ENCODE measurements around the gene HDX. TPM values are rescaled to one million over a fixed set of nuclear protein-coding genes. Genes with fewer than 3 reads are reported as not detected.
A peak's percentile ranks its signal among the peaks of the same experiment; 100 is the strongest.
"Not testable (repeated sequence)": the region's sequence is repeated elsewhere in the genome, so short reads cannot be mapped to it uniquely, and the experiment has no call there.

The HDX gene, protein sequence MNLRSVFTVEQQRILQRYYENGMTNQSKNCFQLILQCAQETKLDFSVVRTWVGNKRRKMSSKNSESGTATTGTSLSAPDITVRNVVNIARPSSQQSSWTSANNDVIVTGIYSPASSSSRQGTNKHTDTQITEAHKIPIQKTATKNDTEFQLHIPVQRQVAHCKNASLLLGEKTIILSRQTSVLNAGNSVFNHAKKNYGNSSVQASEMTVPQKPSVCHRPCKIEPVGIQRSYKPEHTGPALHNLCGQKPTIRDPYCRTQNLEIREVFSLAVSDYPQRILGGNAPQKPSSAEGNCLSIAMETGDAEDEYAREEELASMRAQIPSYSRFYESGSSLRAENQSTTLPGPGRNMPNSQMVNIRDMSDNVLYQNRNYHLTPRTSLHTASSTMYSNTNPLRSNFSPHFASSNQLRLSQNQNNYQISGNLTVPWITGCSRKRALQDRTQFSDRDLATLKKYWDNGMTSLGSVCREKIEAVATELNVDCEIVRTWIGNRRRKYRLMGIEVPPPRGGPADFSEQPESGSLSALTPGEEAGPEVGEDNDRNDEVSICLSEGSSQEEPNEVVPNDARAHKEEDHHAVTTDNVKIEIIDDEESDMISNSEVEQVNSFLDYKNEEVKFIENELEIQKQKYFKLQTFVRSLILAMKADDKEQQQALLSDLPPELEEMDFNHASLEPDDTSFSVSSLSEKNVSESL
- total RNA-seq, result 6.7 TPM

DNA sequence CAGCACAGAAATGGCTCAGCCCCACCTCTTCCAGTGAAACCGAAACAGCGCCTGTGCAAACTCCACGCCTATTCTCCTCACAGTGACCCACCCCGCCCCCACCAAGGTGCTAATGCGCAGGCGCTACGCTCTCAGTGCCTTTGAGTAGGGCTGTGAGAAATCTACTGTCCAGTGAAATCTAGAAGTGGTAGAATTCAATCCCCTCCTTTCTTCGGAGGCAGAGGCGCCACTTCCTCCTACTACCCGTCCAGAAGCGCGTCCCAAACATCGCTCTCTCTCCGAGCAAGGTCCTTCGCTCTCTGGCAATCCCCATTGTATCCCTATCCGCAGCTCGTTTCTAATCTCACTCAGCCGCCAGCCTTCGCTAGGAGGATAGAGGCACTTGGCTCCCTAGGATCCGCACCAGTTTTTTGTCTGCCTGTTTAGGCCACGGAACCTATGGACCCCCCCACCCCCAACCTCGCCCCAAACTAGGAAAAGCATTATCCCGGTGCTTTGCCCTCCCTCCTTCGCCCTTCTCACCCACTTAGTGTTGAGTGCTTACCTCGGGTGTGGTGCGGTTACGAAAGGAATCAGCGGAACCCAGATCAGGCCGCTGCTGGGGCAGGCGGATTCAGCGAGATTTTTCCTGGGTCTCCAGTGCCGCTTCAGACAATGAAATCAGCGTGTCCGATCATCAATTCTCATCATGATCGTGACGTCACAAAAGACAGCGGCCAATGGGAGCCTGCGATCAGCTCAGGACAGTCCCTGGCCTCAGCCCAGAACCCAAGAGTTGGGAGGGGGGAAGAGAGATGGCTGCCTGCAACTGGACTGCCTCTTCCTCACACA lies at the start of gene HDX:
Gene HDX, minus strand, starts transcription at position 656 of the 831 bp plus-strand sequence. CDS start 27,056 bp downstream, outside the sequence.
- DNase-seq, result peak; percentile 94

DNA sequence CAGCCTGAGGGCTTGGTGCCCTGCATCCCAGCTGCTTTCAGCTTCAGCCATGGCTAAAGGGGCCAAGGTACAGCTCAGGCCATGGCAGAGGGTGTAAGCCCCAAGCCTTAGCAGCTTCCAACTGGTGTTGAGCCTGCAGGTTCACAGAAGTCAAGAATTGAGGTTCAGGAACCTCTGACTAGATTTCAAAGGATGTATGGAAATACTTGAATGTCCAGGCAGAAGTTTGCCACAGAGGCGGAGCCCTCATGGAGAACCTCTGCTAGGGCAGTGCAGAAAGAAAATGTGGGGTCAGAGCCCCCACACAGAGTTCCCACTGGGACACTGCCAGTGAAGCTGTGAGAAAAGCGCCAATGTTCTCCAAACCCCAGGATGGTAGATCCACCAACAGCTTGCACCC lies 39.1 kb upstream of the HDX start:
- not testable (repeated sequence) for DNase-seq

DNA sequence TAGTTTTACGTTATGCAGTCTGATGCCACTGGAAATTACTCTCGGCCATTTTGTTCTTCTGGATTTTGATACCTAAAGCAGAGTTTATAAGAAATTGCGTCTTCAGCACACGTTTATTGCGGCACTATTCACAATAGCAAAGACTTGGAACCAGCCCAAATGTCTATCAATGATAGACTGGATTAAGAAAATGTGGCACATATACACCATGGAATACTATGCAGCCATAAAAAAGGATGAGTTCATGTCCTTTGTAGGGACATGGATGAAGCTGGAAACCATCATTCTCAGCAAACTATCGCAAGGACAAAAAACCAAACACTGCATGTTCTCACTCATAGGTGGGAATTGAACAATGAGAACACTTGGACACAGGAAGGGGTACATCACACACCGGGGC lies 35.4 kb upstream of the HDX start:
- not testable (repeated sequence) for DNase-seq

DNA sequence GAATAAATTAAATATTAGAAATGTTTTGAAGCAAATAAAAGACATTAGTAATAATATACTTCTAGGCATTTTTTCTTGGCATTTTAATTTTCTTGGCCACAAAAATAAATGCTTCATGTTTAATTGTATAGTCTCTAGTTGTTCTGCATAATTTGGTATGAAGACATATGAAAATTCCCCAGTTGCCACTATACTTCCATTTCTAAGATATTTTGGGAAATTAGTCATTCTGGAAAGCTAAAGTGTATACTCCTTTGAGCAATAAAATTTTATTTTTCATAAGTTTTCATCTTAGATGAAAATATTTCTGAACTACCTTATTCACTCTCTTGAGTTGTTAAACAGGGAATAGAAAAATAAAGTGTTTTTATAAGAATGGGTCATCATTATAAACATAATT lies 13.8 kb downstream of the HDX start:
- no peak for DNase-seq

DNA sequence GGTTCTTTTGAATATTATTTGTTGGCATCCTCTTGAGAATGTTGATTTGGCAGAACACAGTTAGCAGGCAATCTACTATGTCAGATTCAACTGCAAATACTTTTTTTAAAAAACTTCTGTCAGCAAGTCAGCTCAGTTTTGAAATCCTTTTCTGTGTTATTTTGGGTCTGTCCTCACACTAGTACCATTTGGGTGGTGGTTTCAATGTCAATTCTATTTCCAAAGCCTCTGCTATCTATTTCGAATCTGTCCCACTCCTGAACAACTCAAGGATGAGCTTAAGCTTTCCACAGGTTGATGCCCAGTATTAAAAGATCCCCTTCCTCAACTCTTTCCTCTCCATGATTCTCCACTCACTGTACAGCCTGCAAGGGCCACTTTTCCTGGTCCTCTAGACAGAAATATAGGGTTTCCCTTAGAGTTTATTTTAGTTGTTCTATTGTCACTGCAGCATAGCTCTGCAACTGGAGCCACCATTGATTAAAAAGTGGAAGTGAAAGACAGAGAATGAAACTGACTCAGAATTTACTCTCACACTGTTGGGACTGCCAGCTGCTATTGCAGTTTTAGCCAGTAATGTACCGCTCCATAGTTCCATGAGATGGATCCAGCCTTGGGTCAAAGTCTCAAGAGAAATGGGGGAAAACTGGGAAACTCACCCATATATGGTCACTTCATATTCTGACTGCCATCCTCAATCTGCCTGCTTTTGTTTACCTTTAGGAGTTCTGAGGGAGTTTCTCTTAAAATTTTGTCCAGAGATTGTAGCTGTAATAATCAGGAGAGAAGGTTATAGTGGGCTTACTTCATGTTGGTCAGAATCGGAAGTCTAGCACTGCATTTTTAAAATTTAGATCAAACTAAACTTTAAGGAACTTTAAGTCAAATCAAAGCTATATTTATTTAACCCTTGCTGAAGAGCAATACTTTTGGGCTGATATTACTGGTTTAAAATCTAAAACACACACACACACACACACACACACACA lies 14.6 kb downstream of the HDX start:
- DNase-seq, result no peak

DNA sequence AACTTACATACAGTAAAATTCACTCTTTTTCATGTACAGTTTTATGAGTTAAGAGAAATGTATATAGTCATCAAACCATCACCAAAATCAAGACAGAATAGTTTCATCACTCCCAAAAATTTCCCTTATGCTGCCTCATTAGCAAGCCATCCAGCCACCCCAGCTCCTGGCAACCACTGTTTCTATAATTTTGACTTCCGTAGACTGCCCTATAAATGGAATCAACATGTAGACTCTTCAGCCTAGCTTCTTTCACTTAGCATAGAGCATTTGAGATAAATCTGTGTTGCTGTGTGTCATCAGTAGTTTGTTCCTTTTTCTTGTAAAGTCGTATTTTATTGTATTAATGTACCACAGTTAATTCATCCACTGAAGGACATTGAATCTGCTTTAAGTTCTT lies 23.2 kb downstream of the HDX start:
- no peak for DNase-seq

DNA sequence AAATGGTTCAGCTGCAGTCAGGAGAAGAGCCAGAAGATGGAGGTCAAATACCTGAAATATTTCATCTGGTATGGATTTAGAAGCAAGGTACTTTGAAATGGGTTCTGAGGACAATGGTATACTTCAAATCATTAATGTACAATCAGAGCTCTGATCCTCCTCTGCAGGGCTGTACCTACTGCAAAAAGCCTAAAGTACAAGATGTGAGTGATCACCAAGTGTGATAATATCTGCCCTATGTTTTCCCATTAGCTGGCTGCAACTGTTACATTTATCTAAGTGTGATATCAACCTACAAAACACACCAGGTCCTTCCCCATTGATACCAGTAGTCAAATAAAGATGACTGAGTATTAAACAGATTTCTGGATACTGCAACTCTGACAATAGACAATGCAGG lies 25.1 kb downstream of the HDX start:
- no peak for DNase-seq

DNA sequence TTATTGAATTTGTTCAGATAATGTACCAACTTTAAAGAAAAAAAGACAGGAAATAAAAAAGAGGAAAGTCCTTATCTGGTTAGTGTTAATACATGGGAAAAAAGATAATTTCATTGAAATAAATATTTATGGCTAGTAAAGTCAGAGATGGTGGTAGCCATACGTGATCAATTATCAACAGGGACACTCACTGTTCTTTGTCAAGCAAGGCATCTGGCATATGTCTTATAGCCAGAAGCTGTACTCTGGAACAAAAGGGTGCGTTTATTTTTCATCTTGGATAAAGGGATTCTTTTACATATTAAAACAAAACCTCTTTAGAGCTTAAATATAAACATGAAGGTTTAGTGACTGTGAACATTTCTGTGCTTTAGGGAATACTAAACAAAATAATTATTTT lies 26.7 kb downstream of the HDX start:
- DNase-seq, result no peak

DNA sequence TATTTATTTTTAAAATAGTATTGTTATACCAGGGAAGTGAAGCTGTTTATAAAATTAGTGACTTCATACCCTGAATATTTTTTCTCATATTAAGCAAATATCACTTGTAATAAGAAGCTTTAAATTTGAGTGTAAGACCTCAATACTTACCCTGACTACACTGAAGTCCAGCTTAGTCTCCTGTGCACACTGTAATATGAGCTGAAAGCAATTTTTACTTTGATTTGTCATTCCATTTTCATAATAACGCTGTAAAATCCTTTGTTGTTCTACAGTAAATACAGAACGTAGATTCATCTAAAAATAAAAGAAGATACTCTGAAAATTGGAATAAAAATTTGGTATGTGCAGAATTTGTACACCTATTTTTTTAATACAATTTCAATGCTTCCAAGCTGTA lies 27.2 kb downstream of the HDX start:
- DNase-seq, result no peak

DNA sequence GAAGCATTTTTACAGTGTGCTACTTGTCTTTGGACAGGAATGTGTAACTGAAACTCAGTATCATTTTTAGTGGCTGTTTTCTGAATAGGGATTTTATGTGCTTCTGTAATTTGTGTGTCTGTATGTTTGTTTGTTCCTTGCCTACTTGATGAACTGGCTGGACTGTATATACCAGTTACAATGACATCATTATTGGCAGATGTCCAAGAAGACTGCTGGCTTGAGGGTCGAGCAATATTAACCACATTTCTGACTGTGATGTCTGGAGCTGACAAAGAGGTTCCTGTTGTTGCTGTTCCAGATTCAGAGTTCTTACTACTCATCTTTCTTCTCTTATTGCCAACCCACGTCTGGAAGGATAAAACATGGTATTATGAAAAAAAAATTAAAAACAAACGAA lies 33.0 kb downstream of the HDX start:
- DNase-seq, result peak; percentile 21

DNA sequence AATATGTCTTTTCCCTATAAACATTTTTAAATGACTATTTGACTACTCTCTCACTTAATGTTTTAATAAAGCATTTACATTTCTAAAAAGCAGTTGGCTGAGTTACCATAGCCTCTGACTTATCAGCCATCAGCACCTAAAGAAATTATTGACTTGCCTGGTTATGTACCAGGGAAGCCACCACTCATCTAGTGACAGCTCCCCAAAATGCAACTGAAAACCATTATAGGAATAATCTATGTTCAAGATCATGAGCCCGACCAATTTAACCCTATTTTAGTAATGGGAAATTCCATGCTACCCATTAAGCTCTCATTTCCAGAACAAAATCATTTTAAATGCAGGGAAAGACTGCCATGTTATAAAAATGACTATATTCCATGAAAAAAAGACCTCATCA lies 34.4 kb downstream of the HDX start:
- no peak for DNase-seq

DNA sequence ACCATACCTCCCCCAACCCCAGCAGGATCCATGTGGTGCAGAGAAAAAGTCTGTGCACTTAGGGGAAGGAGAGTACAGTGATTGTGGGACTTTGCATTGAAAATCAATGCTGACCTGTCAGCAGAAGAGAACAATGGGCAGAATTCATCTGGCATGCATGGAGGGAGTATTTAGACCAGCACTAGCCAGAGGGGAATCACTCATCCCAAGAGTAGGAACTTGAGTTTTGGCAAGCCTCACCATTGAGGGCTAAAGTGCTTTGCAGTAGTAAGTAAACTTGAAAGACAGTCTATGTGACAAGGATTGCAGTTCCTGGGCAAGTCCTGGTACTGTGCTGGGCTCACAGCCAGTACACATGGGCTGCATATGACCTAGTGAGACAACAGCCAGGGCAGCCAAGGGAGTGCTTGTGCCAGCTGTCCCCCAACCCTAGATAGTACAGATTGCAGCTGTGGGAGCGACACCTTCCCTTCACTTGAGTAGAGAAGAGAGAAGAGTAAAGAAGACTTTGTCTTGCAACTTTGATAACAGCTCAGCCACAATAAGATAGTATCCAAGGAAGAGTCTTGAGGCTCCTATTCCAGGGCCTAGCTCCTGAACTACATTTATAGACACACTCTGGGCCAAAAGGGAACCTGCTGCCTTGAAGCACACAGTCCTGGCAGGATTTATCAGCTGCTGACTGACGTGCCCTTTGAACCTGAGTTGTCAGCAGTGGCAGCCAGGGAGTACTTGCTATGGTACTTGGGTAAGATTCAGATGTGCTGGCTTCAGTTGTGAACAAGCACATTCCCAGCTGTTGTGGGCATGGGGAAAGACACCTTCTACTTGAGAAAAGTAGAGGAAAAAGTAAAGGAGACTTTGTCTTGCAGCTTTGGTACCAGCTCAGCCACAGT lies 48.7 kb downstream of the HDX start:
- no peak for DNase-seq

DNA sequence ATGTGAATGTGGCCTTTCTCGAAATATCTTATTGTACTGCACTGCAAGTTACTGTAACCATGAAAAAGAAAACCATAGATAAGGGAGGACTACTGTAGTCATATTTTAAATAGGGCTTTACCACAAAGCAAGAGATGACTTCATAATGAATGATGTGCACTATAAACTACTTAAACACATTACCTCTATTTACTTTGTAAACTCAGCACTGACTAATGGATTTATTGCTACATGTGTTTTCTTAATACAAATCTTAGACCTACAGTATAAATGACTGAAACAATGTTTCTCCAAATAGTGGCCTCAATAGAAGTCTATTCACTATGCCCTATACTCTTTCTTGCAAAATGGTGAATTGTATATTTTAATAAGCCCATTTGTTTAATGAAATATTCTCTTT lies 61.1 kb downstream of the HDX start:
- DNase-seq, result no peak

DNA sequence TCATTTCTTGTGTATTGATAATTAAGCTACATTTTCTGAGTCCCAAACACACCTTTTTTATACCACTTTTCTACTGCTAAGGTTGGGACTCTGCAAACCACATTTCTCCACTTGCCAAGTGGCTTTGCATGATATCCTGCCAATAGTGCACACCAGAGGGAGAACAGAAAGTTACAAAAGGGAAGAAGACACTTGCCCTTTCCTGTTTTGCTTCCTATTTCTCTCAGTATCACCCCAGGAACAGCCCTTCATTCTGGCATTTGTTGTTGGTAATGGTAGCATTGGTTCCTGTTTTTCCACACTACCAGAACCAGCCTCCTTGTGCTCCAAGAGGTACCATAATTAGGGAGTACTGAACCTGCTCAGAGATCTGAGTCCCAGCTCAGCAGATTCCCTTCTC lies 87.1 kb downstream of the HDX start:
- DNase-seq, result no peak

DNA sequence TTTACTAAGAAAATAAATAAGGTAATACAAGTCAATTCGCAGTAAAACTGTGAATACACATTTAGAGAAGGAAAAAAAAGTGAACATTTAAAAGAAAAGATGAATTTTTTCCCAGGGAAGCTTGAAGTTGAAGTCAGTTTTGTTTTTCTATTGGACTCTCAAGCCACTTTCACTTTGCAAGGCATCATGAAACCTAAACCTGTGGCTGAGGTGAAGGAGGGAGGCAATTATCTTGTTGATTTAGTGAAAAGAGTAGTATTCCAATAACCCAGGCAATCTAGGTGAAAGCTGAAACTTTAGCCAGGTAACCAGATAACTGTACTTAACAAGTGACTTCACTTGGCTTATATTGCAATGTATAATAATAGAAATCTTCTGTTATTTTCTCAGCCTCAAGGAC lies 138.6 kb downstream of the HDX start:
- DNase-seq, result no peak

DNA sequence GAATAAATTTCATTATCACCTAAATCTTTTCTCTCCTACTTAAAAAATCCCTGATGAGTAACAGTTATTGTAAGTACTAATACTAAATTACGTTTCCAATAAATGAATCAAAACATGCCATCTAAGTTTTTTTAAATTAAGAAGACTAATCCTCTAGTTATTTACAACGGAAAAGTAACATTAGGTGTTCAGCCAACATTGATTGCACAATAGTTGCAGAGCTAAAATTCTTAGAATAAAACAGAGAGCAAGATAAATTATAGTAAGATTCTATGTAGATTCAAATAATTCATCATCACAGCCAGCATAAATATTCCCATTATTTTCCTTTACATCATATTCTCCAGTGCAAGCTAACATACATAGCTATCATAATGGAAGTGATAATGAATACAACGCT lies 139.2 kb downstream of the HDX start:
- DNase-seq, result no peak

DNA sequence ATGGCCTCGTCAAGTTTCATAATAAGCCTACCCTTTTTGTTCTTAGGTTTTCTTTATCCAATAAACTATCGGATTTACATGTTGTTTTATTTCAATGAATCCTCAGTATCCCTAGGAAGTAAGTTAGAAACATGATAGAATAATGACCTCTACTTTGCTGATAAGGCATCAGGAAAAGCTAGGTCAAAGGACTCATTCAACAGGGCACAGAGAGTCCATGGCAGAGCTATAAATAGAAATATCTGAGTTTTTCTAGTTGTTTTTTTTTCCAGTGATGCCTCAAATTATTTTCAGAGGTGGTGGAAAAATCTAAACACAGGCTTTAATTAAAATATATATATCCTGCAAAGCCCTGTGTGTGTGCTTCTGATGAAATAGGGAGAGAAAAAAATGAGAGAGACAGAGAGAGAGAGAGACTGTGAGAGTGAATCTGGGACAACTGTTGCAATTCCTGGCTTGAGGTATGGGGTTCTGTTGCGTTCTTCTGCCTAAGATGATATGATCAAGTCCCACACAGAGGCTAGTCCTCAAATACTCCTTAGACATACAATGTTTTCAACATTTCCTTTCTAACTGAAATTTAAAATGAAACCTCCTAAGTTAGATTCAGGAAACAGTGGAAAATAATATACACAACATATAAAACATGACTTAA lies 139.9 kb downstream of the HDX start:
- no peak for DNase-seq

DNA sequence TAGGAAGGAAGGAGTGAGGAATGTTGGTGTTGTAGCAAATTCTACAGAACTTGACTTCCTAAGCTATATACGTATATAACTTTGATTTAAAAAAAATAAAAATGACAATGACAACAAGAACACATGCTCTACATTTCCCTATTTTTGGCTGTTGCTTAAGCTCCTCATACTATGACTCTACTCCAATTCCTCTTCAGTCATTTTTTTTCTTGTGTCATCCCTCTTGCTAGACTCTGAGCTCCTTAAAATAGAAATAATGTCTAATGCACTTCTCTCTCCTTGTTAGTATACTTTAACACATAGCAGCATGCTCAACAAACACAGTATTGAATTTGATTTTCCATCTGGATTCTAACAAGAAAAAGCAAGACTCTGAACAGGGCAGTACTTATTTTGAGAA lies 144.0 kb downstream of the HDX start:
- DNase-seq, result no peak

DNA sequence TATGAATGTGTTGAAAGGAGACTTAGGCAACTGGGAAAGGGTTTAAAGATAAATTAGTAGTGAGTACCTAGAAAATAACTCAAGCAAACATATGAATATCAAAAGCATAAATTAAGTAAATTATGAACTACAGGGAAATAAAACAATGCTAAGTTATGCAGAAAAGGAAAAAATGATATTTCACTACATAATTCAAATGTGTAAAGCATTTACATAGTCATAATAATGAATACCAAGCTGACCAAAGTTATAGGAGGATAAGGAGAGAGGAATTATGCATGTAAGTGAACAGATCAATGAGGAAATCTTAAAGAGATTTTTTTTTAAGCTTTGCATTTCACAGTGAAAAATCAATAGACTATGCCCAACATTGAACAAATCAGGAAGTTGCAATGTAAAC lies 145.0 kb downstream of the HDX start:
- no peak for DNase-seq

DNA sequence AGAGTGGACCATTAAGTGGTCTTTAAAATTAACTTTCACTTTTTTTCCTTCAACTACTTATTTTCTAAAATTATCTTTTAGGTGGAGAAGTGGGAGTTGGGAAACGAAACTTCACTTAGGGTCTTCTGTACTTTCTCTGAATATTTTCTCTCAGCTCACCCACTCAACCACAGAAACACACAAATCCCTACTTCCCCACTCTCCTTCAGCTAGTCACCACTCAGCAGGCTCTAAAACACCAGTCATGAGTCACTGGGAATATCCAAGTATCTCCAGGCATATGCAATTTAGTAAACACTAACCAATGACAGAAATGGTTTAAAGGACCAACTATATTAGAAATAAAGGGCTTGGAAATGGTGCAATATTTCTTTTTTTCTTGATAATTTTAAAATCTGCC lies 161.3 kb downstream of the HDX start:
- no peak for DNase-seq

Data from tongue (tissue), 2 donors.